AG04449 (cell line): ENCODE data around the gene TRAPPC10.

Experiments
- CTCF ChIA-PET: fragments of 350-600 bp; formaldehyde crosslinking; extraction: SDS; loops from one replicate; lab custom pipeline; 2021; ENCODE audit warnings: antibody characterized with exemption; lab: Yijun Ruan, JAX
- POLR2A ChIA-PET: fragments of 400-600, 350-600 bp; formaldehyde crosslinking; extraction: SDS; loops from one replicate; lab custom pipeline; 2020; ENCODE audit warnings: antibody characterized with exemption, inconsistent platforms; lab: Yijun Ruan, JAX
- DNase-seq: peaks from one replicate; pipeline ENCODE4 v3.0.0-alpha.2; 2010; ENCODE audit warnings: low read depth, low spot score
- H3K4me3 ChIP-seq: 2 replicates; pipeline ENCODE4 v1.5.1; 2011; ENCODE audit warnings: low read depth, mild to moderate bottlenecking, control low read depth, low read length
- TF ChIP-seq, protein P1 (sequence below): IDR thresholded peaks from one replicate; pipeline ENCODE4 v1.5.1; 2011; ENCODE audit warnings: mild to moderate bottlenecking, moderate library complexity, low read length, control low read depth, inconsistent platforms; ENCODE audit not compliant: insufficient read depth; ENCODE audit errors: missing control alignments

TRAPPC10 gene

DNA sequence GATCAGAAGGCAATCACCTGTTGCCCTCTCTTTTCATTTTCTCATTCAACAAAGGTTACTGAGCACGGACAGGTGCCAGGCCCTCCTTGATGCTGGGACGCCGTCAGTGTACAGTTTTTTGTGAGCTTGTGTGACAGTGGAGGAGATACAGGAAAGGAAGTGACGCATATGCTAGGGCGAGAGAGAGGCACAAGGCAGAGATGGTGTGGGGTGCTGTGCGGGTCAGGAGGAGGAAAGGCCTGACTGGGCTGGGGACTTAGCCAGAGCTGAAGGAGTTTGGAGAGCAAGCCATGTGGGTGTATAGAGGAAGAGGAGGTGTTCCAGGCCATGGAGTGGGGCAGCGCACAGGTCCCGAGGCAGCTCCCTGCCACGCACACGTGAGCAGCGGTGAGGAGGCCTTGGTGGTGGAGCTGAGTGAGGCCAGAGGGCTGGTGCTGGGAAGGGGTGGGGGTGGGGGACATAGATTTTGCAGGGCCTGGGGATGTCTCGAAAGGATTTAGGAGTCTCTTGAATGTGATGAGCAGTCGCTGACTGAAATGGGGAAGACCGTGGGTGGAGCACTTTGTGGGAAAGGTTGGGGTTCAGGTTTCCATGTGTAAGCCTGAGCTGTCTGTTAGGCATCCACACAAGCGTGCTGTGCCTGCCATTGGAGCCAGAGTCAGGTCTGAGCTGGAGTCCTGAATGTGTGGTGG lies 46.0 kb downstream of the TRAPPC10 start:
- ChIA-PET POLR2A (no interaction called here), CTCF (interaction anchor here (2.1 kb wide), 1 partner anchor 15 kb away, joined by 4 read pairs; no protein-coding TSS in a partner anchor)
- TF ChIP-seq, protein P1, sequence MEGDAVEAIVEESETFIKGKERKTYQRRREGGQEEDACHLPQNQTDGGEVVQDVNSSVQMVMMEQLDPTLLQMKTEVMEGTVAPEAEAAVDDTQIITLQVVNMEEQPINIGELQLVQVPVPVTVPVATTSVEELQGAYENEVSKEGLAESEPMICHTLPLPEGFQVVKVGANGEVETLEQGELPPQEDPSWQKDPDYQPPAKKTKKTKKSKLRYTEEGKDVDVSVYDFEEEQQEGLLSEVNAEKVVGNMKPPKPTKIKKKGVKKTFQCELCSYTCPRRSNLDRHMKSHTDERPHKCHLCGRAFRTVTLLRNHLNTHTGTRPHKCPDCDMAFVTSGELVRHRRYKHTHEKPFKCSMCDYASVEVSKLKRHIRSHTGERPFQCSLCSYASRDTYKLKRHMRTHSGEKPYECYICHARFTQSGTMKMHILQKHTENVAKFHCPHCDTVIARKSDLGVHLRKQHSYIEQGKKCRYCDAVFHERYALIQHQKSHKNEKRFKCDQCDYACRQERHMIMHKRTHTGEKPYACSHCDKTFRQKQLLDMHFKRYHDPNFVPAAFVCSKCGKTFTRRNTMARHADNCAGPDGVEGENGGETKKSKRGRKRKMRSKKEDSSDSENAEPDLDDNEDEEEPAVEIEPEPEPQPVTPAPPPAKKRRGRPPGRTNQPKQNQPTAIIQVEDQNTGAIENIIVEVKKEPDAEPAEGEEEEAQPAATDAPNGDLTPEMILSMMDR: no peak
- no peak overlapping the region for H3K4me3 ChIP-seq
- DNase-seq: no peak

DNA sequence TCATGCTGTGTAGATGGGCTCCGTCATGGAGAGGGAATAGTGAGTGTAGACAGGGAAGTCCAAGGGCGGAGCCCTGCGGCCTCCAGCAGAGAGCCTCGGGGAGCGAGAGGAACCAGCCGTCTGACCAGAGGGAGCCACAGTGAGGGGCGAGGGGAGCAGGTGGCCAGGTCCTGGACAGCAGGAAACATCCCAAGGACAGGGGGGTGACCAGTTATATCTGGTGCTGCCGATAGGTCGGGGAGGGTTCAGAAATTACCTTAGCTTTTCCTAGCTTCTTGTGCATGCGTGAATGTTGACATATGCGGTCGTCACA lies 46.5 kb downstream of the TRAPPC10 start:
- TF ChIP-seq, protein P1: no peak
- CTCF ChIA-PET: interaction anchor here (2.1 kb wide), 1 partner anchor 14 kb away, joined by 4 read pairs; no protein-coding TSS in a partner anchor
- no peak overlapping the region for H3K4me3 ChIP-seq
- no peak for DNase-seq
- POLR2A ChIA-PET: no interaction called here

DNA sequence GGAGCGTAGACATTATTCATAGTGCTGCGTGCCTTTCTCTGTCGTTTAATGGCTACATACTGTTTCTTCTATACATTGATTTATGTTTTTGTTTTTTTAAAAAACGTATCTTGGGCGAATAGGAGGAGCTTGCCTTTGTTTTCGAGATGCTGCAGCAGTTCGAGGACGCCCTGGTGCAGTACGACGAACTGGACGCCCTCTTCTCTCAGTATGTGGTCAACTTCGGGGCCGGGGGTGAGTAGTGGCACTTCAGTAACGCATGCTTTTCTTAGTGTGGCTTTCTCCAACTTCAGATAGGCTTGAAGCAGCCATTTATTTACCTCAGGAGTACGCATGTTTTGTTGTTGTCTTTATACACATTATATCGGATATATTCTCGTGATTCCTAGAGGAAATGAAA lies 46.9 kb downstream of the TRAPPC10 start:
- no peak for DNase-seq
- TF ChIP-seq, protein P1: no peak
- CTCF ChIA-PET: interaction anchor here (2.1 kb wide), 1 partner anchor 14 kb away, joined by 4 read pairs; no protein-coding TSS in a partner anchor
- POLR2A ChIA-PET: no interaction called here
- no peak overlapping the region for H3K4me3 ChIP-seq

DNA sequence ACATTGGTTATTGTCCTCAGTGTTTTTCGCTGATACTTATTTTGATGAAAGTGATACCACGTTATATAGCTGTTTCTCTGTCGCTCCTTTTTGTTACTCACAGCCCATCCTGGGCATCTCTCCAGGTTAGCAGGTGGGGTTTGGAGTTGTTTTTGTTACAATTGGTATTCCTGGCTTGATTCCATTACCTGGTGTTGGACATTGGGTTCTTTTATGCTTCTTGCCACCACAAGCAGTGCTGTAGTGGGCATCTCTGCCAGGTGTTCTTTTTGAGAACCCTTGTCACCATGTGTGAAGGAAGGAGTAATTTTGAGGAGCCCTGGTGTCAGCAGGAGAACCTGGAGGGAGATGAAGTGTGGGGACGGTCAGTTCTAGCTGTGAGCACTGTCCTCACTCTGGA lies 47.6 kb downstream of the TRAPPC10 start:
- DNase-seq: no peak
- ChIA-PET POLR2A (no interaction called here), CTCF (no interaction called here)
- TF ChIP-seq, protein P1: no peak
- H3K4me3 ChIP-seq: no peak overlapping the region

DNA sequence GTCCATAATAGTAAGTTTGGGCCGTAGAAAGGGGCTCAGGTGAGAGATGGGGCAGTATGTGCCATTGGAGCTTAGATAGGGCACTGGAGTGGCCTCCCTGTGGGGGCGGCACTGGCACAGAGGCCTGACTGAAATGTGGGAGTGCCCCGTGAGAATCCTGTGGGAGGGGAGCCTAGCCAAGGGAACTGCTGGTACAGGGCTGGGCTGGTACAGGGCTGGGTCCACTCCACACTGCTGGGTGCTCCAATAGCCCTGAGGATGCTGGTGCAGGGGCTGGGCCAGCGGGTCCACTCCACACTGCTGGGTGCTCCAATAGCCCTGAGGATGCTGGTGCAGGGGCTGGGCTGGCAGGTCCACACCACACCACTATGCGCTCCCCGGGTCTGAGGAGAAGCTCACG lies 50.3 kb downstream of the TRAPPC10 start:
- POLR2A ChIA-PET: no interaction called here
- TF ChIP-seq, protein P1: no peak
- no peak for DNase-seq
- no peak overlapping the region for H3K4me3 ChIP-seq
- CTCF ChIA-PET: interaction anchor here (0.6 to 1.3 kb wide), 2 partner anchors 8 to 18 kb away, joined by 3 read pairs; no protein-coding TSS in a partner anchor

DNA sequence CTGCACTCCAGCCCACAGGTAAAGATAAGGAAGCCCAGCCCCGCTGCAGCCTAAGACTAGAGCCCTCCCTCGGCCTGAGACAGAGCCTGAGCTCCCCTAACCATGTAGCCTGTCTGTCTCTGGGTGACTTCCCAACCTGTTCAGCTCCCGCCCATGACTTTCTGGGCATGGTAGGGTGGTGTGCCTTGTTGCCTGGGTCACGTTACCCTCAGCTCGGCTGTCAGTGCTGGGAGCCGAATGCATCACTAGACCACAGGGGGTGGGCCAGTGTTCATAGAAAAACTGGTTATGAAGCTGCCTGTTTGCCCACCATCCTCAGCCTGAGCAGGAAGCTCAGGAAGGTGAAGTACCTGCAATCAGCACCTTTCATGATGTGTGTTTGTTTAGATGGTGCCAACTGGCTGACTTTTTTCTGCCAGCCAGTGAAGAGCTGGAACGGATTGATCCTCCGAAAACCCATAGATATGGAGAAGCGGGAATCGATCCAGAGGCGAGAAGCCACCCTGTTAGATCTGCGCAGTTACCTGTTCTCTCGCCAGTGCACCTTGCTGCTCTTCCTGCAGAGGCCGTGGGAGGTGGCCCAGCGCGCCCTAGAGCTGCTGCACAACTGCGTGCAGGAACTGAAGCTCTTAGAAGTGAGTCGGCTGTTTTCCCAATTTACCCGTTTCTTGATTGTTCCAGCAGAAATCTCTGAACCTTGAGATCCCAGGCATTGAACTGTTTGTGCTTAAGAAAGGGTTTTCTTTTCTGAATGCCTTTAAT lies 51.2 kb downstream of the TRAPPC10 start:
- TF ChIP-seq, protein P1: no peak
- ChIA-PET POLR2A (no interaction called here), CTCF (interaction anchor here (1.1 to 1.3 kb wide), 2 partner anchors 9 to 88 kb away, joined by 3 read pairs; no protein-coding TSS in a partner anchor)
- DNase-seq: no peak
- H3K4me3 ChIP-seq: no peak overlapping the region
